ENCODE measurements around the gene GRB14.

The GRB14 gene

GRCh38 chr2:164613321-164613982, 7.8 kb downstream of the GRB14 start:
- DNase-seq (ENCODE audit: low read depth) = no peak

- DNase-seq (ENCODE audit: low read depth) = no peak
Measured at GRCh38 chr2:164609790-164610189, 11.5 kb downstream of the GRB14 start.

GRCh38 chr2:164606557-164606956, 14.7 kb downstream of the GRB14 start:
- DNase-seq (ENCODE audit: low read depth) = no peak

- DNase-seq (ENCODE audit: low read depth) = no peak
Measured at GRCh38 chr2:164605295-164605694, 16.0 kb downstream of the GRB14 start.

- DNase-seq (ENCODE audit: low read depth) = no peak
Measured at GRCh38 chr2:164600763-164601162, 20.5 kb downstream of the GRB14 start.

- peak; percentile 25 for DNase-seq (ENCODE audit: low read depth)
Measured at GRCh38 chr2:164599954-164600589, 21.2 kb downstream of the GRB14 start.

DNA sequence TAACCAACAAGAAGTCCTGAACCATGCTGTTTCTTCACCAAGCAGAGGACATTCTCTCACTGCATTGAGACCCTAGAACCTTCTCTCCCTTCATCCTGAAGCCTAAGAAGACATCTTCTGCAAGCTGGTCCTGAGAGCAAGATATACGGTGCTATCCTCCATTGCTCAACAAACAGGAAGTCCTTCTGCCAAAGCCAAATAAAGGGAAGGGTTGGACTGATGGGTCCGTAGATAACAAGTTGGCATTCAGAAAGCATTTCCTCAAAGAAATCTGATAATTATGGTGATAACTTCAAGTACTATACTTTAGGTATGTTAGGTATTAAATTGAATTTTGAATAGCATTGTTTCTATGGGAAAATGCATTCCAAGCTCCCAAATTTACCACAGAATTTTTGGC, 23.3 kb downstream of the GRB14 start:
- DNase-seq (ENCODE audit: low read depth) = no peak

GRCh38 chr2:164595031-164595430, 26.3 kb downstream of the GRB14 start:
- no peak for DNase-seq (ENCODE audit: low read depth)

GRCh38 chr2:164593959-164594358, 27.3 kb downstream of the GRB14 start:
- no peak for DNase-seq (ENCODE audit: low read depth)

GRCh38 chr2:164593541-164593940, 27.7 kb downstream of the GRB14 start:
- no peak for DNase-seq (ENCODE audit: low read depth)

- DNase-seq (ENCODE audit: low read depth) = no peak
Measured at GRCh38 chr2:164589522-164589921, 31.8 kb downstream of the GRB14 start.

GRCh38 chr2:164581050-164581449, 40.2 kb downstream of the GRB14 start:
- DNase-seq (ENCODE audit: low read depth) = no peak

GRCh38 chr2:164574931-164575330, 46.4 kb downstream of the GRB14 start:
- DNase-seq (ENCODE audit: low read depth) = no peak

DNA sequence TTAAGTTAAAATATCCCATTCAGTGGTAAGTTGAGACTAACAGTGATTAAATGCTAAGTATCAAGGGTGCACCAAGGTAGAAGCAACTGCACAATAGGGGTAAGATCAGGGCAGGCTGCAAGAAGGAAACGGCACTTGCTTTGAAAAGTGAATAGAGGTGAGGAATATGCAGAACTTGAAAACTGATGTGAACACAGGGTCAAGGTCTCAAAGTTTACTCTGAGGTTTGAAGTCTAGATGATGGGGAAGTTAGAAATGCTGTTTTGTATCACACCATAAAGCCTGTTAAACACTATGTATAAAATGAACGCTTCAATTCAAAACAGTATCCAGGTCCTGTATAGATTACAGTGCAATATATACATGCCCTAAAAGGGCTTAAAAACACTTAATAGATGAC, 50.8 kb downstream of the GRB14 start:
- DNase-seq (ENCODE audit: low read depth) = no peak

DNA sequence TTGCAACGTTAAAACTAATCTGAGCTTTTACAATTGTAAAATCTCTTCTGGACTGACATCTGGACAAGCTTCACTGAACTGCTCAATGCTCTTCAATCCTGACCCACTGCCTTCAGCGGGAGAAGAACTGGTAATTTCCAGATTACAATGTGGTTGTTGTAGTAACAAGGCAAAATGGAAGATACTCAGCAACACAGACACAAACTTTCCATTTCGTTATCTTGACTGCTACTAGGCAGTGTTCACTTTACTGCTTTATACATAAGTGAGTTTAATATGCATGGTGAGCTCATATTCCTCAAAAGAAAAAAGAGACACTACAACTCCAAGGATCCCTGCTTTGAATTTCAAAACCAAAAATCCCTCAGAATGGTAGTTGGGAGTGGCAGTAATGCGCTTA, 51.9 kb downstream of the GRB14 start:
- no peak for DNase-seq (ENCODE audit: low read depth)

DNA sequence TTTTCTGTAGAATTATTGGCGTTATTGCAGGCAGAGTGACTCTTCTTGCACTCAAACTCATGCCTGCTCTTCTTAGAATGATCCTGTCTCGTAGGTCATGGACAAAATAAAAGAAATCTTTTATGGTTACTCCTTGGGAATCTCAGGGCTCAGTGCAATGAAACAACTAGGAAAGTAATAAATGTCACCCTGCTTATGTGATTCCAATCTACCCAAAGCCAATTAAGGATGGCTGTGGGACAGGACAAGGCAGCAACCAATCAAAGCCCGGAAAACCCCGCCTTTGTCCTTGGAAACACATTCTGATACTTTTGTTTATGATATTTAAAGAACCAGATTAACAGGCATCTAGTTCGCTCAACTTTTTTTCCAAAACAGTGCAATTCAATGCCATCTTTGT, 53.0 kb downstream of the GRB14 start:
- no peak for DNase-seq (ENCODE audit: low read depth)

DNA sequence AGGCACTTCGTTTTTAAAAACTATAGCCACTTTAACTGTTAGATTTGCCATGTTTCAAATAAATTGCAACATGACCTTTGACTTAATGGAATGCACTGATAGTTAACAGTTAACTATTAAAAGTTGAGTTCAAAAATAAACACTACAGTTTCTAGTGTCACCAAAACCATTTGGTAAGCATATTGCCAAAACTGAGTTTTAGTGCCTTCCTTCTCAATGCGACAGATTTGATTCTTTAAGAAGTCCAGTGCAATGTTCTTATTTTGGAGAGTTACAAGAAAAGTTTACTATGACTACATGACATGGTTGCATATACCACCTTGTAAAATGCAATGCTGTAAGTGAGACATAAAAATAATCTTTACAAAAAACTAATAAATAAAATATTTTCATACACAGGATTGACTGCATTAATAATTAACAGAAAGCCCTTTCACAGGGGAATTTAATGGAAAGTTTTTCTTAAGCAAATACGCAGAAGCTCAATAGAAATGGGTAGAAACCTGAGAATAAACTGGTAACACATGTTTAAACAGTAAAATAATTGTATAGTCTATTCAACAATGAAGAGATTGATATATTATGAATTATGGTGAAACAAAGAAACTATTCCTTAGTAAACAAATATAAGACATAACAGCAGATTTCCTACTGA, 53.8 kb downstream of the GRB14 start:
- no peak for DNase-seq (ENCODE audit: low read depth)

DNA sequence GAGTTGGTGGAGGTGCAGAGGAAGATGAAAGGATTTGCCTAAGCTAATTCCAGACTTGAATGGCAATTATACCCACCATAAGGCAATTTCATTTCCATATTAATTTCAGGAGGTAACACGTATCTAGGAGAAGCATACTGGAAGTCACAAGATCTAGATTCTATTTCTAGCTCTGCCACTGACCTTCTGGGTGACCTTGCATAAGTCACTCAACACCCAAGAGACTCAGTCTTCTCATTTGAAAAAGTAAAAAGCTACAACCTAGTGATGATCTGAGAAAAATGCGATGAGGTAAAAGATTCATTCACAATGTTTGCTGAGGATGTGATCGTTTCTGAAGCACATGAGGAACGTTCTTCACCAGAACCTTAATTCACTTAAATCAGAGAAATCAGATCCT, 55.9 kb downstream of the GRB14 start:
- DNase-seq (ENCODE audit: low read depth) = no peak

DNA sequence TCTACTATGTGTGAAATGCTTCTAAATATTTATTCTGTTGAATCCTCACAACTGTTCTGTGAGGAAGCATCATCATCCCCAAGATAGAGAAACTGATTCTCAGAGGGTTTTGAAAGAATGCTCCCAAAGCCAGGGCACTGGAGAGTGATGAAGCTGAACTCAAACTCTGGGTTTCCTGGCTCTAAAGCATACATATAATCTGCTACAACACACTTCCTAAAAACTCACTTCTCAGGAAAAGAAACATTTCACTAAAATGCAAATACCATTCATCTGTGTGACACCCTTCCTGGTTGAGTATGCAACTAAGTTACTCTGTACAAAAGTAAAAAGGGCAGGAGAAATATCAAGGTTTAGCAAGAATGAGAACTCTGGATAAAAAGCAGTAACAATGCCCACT, 58.6 kb downstream of the GRB14 start:
- DNase-seq (ENCODE audit: low read depth) = no peak

DNA sequence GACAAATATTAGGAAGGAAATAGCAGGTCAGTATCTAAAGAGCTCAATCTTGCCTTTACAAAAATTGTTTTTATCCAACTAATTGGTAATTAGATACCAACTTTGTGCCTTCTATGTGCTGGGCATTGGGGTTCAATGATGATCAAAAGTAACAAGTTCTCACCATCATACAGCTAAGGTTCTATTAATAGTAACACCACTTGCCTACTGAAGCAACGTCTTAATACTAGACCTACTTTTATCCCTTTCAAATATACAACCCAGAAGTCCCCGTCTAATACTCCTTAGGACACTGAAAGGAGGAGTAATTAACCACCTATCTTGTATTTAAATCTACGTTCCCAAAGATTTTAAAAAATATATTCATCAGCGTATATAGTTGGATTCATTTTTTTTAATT, 59.3 kb downstream of the GRB14 start:
- DNase-seq (ENCODE audit: low read depth) = no peak

DNA sequence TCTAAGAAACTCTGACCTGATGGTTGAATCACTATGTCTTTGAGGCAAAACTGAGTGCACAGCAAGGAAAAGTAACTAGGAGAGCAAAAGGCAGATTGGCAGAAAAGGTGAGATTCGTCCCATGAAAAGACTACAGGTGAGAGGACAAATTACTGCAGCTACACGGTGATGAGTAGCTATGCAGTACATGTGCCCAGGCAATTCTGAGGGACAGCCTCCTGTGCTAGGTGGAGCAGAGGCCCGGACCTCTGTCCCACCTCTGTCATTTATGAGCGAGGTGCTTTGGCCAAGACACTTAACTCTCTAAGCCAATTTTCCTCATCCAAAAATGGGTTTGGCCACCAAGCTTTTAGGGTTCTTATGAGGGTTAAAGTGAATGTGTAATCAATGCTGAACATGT, 59.9 kb downstream of the GRB14 start:
- DNase-seq (ENCODE audit: low read depth) = no peak

DNA sequence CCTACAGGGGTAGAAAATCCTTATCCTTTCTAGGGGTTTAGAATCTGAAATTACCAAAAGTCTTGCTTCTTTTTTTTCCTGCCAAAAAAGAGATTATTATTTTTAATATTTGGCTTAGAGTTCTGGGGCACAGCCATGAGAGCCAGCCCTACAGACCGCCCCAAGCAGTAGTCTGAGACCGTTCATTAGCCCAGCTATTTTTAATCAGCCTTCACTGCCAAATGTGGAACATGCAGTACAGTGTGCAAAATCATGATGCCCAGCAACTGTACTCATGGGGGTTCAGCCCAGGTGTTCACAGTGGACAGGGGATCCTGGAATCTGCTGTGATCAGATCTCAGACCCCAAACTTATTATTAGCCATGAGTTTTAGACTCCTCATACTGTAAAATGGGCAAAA, 60.4 kb downstream of the GRB14 start:
- DNase-seq (ENCODE audit: low read depth) = no peak

- peak; percentile 8 for DNase-seq (ENCODE audit: low read depth)
Measured at GRCh38 chr2:164560181-164560792, 61.0 kb downstream of the GRB14 start.
